ENCODE results near the gene RALGAPA2.

The RALGAPA2 gene

GRCh38 chr20:20423117-20423516 lies 289.3 kb downstream of the RALGAPA2 start:
- H2AFZ ChIP-seq (ENCODE audit: low read length) = no peak overlapping the region
- no peaks in the 10 kb centered on the region for H3K79me2 ChIP-seq (ENCODE audit: insufficient read depth, low read length)
- no peaks in the 10 kb centered on the region for H3F3A ChIP-seq (ENCODE audit: insufficient read depth, low read length)
- no peaks in the 10 kb centered on the region for H3K4me1 ChIP-seq (ENCODE audit: insufficient read depth, low read length, severe bottlenecking)
- H4K20me1 ChIP-seq (ENCODE audit: insufficient read depth, low read length) = no peaks in the 10 kb centered on the region
- no peaks in the 10 kb centered on the region for H3K27me3 ChIP-seq (ENCODE audit: insufficient read depth, low read length)
- H3K4me3 ChIP-seq (ENCODE audit: low read depth, low read length, poor library complexity, severe bottlenecking) = no peak overlapping the region
- no peaks in the 10 kb centered on the region for H3K9me2 ChIP-seq (ENCODE audit: low read depth, low read length)
- no peaks in the 10 kb centered on the region for H3K36me3 ChIP-seq (ENCODE audit: insufficient read depth, low read length)
- no peak overlapping the region for H3K27ac ChIP-seq (ENCODE audit: low read depth, low read length, poor library complexity, severe bottlenecking)
- H3K9ac ChIP-seq (ENCODE audit: low read length) = no peak overlapping the region
- no peak overlapping the region for H3K4me2 ChIP-seq (ENCODE audit: low read length)
- no peaks in the 10 kb centered on the region for H3K9me3 ChIP-seq (ENCODE audit: low read length)
- TF ChIP-seq CTCF (IDR thresholded peaks at IDR 0.05; ENCODE audit: low read length) (no peak), EZH2 (IDR thresholded peaks at IDR 0.05; ENCODE audit: borderline replicate concordance, low read length) (no peak)

- Histone ChIP-seq H3K9me3 (ENCODE audit: low read length) (no peaks in the 10 kb centered on the region), H3K27ac (ENCODE audit: low read depth, low read length, poor library complexity, severe bottlenecking) (no peak overlapping the region), H3K27me3 (ENCODE audit: insufficient read depth, low read length) (no peaks in the 10 kb centered on the region), H3K9ac (ENCODE audit: low read length) (no peak overlapping the region), H3K4me3 (ENCODE audit: low read depth, low read length, poor library complexity, severe bottlenecking) (no peak overlapping the region), H4K20me1 (ENCODE audit: insufficient read depth, low read length) (no peaks in the 10 kb centered on the region), H3F3A (ENCODE audit: insufficient read depth, low read length) (no peaks in the 10 kb centered on the region), H3K9me2 (ENCODE audit: low read depth, low read length) (no peaks in the 10 kb centered on the region), H3K36me3 (ENCODE audit: insufficient read depth, low read length) (no peaks in the 10 kb centered on the region), H2AFZ (ENCODE audit: low read length) (no peak overlapping the region), H3K4me2 (ENCODE audit: low read length) (no peak overlapping the region), H3K4me1 (ENCODE audit: insufficient read depth, low read length, severe bottlenecking) (no peaks in the 10 kb centered on the region), H3K79me2 (ENCODE audit: insufficient read depth, low read length) (no peaks in the 10 kb centered on the region)
- no peak for TF ChIP-seq CTCF (IDR thresholded peaks at IDR 0.05; ENCODE audit: low read length)
- no peak for TF ChIP-seq EZH2 (IDR thresholded peaks at IDR 0.05; ENCODE audit: borderline replicate concordance, low read length)
Observed at GRCh38 chr20:20417876-20418676, 294.4 kb downstream of the RALGAPA2 start.

GRCh38 chr20:20415321-20415720 lies 297.1 kb downstream of the RALGAPA2 start:
- Histone ChIP-seq H3K9ac (ENCODE audit: low read length) (no peak overlapping the region), H4K20me1 (ENCODE audit: insufficient read depth, low read length) (no peaks in the 10 kb centered on the region), H3K27me3 (ENCODE audit: insufficient read depth, low read length) (no peaks in the 10 kb centered on the region), H3K9me3 (ENCODE audit: low read length) (no peaks in the 10 kb centered on the region), H3K4me1 (ENCODE audit: insufficient read depth, low read length, severe bottlenecking) (no peaks in the 10 kb centered on the region), H3K4me3 (ENCODE audit: low read depth, low read length, poor library complexity, severe bottlenecking) (no peak overlapping the region), H3K36me3 (ENCODE audit: insufficient read depth, low read length) (no peaks in the 10 kb centered on the region), H3K9me2 (ENCODE audit: low read depth, low read length) (no peaks in the 10 kb centered on the region), H3K79me2 (ENCODE audit: insufficient read depth, low read length) (no peaks in the 10 kb centered on the region), H3F3A (ENCODE audit: insufficient read depth, low read length) (no peaks in the 10 kb centered on the region), H3K4me2 (ENCODE audit: low read length) (no peak overlapping the region), H3K27ac (ENCODE audit: low read depth, low read length, poor library complexity, severe bottlenecking) (no peak overlapping the region), H2AFZ (ENCODE audit: low read length) (no peak overlapping the region)
- TF ChIP-seq EZH2 (IDR thresholded peaks at IDR 0.05; ENCODE audit: borderline replicate concordance, low read length) (no peak), CTCF (IDR thresholded peaks at IDR 0.05; ENCODE audit: low read length) (no peak)

Measured in OCI-LY1 (cell line).